Astrocyte of the hippocampus (primary cell): ENCODE results near the gene CGB2.
"Not testable (repeated sequence)": the region's sequence is repeated elsewhere in the genome, so short reads cannot be mapped to it uniquely, and the experiment has no call there.

ENCODE experiments used
- DNase-seq: peaks from one replicate; pipeline ENCODE4 v3.0.0; 2011; ENCODE audit warnings: low read depth, low spot score

Gene CGB2

DNA sequence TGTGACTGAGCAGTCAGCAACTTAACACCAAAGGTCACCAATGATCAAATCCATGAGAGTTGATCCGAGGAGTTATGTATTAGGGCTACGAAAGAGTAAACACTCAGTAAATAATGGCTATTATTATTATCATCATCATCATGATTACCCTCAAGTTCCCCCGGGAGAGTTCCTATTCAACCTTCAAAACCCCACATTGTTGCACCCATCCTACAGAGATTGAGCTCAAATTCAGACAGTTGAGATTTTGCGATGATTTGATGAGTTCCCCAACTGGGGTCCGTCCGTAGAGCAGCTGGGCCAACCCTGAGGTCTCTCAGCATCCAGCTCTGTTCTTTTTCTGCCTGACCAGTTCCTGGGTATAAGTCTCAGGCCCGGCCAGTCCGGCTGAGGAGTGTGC is 6.4 kb downstream of the CGB2 start:
- DNase-seq: not testable (repeated sequence)

DNA sequence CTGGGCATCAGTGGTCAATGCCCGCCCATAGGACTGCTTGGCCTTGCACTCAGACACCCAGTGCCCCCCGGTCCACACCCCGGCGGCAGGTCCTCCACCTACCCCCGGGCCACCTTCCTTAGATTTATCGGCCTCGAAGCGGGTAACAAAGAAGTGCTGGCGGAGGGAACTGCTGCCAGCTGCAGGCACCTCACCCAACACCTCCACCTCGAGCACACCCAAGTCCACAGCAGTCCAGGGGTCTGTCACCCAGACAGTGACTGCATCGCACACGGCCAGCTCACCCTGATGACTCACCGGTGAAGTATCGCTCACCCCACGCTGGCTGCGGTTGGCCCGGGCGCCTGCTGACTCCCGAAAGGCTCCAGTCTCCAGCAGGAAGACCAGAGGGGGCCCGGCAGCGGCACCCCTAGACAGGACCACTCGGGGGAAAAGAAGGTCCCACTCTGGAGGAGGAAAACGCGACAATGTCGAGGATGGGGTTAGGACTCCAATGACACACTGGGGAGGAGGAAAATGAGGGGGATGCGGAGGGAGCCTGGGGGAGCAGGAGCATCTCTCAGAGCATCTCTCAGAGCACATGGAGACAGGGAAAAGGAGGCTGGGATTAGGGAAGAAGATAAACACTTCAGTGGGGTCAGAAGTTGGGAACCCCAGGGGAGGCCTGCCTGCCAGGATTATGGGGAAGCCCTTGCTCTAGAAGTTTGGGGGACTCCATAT is 7.0 kb downstream of the CGB2 start:
- DNase-seq: peak; percentile 86

DNA sequence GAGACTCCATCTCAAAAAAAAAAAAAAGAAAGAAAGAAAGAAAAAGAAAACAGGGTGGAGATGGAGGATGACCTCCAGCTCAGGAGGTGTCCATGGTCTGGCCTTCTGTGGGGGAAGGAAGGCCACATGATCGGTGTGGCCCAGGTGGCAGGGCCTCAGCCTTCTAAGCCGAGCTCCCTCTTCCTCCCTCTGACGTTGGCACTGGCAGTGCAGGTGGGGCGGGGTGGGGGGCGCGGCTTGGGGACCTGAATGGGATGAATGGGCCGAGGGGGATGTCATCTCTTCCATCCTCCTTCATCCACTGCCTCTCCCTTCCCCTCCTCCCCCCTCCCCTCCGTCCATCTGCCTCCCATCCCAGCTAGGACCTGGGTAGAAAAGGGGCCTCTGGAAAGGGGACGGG is 8.0 kb downstream of the CGB2 start:
- not testable (repeated sequence) for DNase-seq

DNA sequence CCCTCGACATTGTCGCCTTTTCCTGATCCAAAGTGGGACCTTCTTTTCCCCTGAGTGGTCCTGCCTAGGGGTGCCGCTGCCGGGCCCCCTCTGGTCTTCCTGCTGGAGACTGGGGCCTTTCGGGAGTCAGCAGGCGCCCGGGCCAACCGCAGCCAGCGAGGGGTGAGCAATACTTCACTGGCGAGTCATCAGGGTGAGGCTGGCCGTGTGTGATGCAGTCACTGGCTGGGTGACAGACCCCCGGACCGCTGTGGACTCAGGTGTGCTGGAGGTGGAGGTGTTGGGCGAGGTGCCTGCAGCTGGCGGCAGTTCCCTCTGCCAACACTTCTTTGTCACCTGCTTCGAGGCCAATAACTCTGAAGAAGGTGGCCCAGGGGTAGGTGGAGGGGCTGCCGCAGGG is 10.5 kb downstream of the CGB2 start:
- DNase-seq: peak; percentile 80

DNA sequence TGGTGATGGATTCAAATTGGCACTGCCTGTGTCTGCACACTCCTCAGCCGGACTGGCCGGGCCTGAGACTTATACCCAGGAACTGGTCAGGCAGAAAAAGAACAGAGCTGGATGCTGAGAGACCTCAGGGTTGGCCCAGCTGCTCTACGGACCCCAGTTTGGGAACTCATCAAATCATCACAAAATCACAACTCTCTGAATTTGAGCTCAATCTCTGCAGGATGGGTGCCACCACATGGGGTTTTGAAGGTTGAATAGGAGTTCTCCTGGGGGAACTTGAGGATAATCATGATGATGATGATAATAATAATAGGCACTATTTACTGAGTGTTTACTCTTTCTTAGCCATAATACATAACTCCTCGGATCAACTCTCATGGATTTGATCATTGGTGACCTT is 11.0 kb downstream of the CGB2 start:
- not testable (repeated sequence) for DNase-seq

DNA sequence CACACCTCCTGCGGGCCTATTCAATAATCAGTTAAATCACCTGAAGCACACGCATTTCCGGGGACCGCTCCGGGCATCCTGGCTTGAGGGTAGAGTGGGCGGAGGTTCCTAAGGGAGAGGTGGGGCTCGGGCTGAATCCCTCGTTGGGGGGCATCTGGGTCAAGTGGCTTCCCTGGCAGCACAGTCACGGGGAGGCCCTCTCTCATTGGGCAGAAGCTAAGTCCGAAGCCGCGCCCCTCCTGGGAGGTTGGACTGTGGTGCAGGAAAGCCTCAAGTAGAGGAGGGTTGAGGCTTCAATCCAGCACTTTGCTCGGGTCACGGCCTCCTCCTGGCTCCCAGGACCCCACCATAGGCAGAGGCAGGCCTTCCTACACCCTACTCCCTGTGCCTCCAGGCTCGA is 11.9 kb downstream of the CGB2 start, which contains the start of gene CGB5:
TSS of gene CGB5 (plus strand) at position 301 of the 400 bp plus-strand sequence. CDS start 362 bp downstream, outside the sequence.
- not testable (repeated sequence) for DNase-seq

DNA sequence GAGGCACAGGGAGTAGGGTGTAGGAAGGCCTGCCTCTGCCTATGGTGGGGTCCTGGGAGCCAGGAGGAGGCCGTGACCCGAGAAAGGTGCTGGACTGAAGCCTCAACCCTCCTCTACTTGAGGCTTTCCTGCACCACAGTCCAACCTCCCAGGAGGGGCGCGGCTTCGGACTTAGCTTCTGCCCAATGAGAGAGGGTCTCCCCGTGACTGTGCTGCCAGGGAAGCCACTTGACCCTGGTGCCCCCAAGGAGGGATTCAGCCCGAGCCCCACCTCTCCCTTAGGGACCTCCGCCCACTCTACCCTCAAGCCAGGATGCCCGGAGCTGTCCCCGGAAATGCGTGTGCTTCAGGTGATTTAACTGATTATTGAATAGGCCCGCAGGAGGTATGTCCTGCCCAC is 17.3 kb downstream of the CGB2 start, which contains the start of gene CGB8:
TSS of gene CGB8 (minus strand) at position 101 of the 400 bp plus-strand sequence. CDS start 372 bp downstream, outside the sequence.
- not testable (repeated sequence) for DNase-seq

DNA sequence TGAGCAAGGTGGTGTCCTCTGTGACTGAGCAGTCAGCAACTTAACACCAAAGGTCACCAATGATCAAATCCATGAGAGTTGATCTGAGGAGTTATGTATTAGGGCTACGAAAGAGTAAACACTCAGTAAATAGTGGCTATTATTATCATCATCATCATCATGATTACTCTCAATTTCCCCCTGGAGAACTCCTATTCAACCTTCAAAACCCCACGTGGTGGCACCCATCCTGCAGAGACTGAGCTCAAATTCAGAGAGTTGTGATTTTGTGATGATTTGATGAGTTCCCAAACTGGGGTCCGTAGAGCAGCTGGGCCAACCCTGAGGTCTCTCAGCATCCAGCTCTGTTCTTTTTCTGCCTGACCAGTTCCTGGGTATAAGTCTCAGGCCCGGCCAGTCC is 18.1 kb downstream of the CGB2 start:
- not testable (repeated sequence) for DNase-seq

DNA sequence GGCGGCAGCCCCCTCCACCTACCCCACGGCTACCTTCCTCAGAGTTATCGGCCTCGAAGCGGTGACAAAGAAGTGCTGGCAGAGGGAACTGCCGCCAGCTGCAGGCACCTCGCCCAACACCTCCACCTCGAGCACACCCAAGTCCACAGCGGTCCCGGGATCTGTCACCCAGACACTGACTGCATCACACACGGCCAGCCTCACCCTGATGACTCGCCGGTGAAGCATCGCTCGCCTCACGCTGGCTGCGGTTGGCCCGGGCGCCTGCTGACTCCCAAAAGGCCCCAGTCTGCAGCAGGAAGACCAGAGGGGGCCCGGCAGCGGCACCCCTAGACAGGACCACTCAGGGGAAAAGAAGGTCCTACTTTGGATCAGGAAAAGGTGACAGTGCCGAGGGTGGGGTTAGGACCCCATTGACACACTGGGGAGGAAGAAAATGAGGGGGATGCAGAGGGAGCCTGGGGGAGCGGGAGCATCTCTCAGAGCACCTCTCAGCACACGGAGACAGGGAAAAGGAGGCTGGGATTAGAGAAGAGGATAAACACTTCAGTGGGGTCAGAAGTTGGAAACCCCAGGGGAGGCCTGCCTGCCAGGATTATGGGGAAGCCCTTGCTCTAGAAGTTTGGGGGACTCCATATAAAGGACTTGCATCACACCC is 18.8 kb downstream of the CGB2 start:
- peak; percentile 83 for DNase-seq

DNA sequence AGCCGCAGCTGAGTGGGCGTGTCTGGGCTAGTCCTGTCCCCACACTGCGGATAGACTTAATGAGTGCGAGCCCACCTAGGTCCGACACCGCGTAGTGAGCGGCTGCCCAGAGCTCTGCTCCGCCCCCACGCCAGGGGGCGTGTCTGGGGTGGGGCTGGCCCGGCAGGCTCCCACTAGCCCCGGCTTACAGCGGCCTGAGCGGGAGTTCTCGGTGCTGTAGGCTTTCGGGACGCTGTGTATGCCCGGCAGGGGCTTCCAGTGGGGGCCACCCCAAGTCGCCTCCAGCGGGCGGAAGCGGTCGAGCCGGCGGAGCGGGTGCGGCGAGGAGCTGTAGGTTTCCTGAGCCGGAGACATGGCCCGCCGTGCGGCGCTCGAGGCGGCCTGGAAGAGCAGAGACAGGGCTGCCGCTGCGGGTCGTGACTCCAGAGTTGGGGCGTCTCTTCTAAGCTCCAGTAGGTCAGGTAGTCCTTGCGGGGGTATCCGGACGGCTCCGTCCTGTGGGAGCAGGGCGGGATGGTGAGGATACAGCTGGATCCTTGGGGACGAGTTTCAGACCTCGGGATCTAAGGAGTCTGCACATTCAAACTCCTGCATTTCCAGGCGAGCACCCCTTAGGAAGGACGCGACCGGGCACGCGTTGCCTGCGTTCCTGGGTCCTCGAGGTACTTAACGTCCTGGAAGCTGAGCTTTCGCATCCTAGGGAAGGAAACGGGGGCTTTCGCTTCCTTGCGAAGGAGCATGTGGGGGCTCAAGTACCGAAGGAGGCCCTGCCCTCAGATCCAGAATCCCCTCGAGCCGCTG is 24.6 kb downstream of the CGB2 start:
- DNase-seq: peak; percentile 84

DNA sequence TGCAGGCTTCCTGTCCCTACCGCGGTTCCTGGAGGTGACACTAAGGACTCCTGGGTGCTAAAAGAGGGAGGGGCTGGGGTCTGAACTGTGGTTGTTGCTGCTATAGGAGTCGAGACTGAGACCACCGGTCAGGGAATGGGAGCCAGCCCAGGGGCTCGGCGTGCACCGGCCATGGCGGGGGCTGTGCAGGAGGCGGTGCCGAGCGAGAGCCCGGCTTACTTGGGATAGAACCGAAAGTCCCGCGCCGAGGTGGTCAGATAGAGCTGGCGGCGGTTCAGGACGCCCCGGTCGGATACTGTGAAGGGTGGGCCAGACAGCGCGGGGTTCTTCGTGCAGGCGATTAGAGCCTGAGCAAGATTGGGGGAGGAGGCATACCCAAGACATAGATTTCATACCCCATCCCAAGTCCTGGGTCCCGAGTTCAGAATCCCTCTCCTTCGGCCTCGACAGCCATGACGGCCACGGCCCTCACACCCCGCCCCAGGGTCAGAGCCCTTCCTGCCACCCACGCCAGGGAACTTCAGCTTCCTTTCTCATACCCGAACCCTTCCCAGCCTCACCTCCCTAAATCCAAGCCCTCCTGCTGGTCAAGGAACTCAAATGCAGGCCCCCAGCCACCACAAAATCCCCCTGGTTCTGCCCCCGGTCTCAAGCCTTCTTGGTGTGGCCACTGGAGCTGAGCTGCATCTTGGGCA is 25.4 kb downstream of the CGB2 start:
- DNase-seq: not testable (repeated sequence)

DNA sequence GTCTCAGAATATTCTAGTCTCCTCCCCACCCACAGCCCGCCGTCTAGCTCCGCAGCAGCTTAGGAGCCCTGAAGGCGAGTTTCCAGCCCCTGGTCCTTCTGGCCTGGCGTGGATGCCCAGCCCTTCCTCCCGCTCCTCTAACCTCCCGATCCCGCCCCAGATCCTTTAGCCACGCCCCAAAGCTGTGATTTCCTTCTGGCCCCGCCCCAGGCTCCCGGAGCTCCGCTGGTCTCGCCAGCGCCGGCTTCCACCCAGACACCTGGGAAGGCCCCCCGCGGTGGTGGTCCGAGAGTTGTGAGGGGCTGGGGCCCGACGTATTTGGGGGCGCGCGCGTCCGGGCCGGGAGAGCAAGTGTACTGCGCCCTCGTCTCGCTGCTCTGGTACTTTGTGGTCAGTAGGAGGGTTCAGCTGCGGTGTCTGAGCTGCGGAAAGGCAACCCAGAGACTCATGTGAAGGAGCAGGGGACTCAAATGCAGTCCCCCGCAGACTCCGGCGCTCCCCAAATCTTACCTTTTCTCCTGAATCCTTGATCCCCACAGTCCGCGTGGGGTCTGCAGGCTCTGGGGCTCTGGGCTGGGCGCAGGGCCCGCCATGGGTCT is 26.0 kb downstream of the CGB2 start, which contains the start of gene CGB7:
TSS of gene CGB7 (minus strand) at position 114 of the 599 bp plus-strand sequence. CDS start 2,374 bp downstream, outside the sequence.
- peak; percentile 85 for DNase-seq

DNA sequence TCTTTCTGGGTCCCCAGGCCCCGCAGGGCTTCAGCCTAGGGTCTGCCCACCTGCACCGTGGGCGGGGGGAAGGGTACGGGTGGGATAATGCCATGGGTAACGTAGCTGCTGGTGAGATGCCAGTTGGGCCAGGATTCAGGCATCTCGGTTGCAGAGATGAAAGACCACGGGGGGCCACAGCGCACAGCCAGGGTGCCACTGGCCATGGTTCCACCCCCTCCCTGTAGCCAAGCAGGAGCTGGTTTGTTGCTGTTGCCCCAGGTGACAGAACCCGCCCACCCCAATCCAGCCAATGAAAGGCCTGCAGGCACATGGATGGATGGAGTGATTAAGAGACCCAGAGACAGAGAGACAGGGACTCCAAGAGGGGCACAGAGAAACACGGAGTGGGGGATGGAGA is 26.9 kb downstream of the CGB2 start:
- DNase-seq: peak; percentile 69

DNA sequence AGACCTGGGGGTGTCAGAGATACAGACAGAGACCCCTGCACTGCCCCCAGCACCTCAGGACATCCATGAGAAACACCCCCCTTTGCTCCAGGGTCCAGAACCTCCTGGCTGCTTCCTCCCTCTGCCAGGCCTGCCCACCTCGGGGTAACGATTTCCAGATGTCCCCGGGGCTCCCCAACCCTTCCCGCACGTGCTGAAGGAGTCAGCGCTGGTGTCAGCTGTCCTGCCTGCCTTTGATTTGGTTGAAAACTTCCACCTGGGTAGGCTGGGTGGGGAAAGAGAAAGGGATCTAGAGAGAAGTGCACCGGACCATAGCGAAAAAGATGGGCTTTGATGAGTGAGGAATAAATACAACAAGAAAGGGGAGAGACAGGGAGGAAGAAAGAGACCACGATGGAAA is 27.4 kb downstream of the CGB2 start:
- no peak for DNase-seq

DNA sequence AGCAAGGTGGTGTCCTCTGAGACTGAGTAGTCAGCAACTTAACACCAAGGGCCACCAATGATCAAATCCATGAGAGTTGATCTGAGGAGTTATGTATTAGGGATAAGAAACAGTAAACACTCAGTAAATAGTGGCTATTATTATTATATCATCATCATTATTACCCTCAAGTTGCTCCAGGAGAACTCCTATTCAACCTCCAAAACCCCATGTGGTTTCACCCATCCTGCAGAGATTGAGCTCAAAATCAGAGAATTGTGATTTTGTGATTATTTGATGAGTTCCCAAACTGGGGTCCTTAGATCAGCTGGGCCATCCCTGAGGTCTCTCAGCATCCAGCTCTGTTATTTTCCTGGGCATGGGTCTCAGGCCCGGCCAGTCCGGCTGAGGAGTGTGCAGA is 29.3 kb downstream of the CGB2 start:
- no peak for DNase-seq

DNA sequence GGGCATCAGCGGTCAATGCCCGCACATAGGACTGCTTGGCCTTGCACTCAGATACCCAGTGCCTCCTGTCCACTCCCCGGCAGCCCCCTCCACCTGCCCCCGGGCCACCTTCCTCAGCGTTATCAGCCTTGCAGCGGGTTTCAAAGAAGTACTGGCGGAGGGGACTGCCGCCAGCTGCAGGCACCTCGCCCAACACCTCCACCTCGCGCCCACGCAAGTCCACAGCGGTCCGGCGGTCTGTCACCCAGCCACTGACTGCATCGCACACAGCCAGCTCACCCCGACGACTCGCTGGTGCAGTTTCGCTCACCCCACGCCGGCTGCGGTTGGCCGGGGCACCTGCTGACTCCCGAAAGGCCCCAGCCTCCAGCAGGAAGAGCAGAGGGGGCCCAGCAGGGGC is 29.8 kb downstream of the CGB2 start:
- DNase-seq: no peak

DNA sequence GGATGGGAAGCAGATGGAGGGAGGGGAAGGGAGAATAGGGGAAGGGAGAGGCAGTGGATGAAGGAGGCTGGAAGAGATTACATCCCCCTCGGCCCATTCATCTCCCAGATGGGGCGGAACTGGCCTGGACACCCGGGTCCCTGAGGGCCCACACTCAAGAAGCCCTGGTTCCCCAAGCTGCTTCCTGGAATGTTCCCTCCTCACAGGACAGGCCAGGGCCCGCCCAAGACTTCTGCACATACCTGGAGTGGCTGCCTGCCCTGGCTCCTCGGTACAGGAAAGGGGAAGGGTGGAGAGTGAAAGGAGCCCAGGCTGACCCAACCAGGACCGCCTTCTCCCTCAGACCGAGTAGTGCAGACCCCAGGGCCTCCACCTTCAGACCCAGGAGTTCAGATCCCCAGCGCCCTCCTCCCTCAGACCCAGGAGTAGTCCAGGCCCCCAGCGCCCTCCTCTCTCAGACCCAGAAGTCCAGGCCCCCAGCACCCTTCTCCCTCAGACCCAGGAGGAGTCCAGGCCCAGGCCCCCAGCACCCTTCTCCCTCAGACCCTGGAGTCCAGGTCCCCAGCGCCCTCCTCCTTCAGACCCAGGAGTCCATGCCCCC is 32.4 kb downstream of the CGB2 start:
- DNase-seq: no peak

DNA sequence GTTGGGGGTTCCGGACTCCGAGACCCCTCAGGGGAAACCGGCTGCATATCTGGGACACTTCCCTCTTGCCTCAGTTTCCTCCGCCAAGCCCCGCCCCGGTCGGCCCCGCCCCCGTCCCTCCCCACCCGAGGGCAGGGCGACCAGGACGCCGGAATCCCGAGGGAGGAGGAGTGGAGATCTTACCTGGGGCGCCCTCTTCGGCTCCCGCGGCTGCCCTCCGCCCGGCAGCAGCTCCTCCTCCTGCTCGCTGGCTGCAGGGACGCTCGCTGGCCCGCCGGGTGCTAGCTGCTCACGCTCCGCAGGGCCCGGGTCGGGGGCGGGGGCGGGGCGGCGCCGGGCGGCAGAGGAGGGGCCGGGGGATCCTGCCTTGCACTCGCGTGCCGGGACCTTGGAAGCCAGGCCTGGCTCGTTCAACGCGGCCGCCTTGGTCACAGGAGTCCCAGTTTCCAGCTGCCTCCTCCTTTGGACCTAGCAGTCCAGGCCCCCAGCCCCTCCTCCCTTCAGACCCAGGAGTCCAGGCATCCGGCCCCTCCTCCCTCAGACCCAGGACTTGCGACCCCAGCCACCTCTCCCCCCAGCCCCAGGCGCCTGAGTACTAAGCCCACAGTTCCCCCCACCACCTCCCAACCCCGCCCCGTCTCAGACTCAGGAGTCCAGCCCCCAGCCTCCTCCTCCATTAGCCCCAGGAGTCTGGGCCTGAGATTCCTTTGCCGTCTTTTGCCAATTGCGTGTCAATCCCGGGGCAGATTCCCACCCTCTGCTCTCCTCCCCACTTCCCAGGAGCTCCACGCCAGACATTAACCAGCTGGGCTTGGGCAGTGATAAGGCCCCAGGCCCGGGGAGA is 33.3 kb downstream of the CGB2 start, which contains the start of gene NTF4:
TSS of gene NTF4 (minus strand) at position 51 of the 844 bp plus-strand sequence. CDS start 2,821 bp downstream, outside the sequence.
- peak; percentile 79 for DNase-seq

DNA sequence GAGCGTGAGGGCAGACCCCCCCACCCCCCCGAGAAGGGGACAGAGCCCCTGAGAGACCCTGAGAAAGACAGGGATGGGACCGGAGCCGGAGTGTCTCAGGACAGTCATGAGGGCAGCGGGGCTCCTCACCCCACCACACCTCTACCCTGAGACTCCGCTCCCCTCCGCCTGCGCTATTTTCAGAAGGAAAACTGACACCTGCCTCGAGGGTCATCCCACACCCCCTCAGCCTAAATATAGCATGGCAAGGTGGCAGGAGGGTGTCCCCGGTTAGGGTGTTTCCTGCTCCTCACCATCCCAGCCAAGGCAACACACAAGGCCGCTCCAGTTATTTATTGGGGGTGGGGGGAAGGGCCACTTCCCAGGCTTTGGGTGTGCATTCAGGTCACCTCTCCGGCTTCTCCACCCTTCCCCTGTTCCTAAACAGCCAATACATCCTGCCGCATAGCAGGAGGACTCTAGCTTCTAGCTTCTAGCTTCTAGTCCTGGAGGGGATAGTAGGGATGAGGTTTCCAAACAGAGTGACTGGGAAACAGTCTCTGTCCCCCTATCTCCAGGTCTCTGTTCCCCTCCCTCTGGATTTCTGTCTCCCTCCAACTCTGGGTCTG is 34.3 kb downstream of the CGB2 start:
- no peak for DNase-seq
